Measurements from ENCODE around the gene ACOXL.

DNA sequence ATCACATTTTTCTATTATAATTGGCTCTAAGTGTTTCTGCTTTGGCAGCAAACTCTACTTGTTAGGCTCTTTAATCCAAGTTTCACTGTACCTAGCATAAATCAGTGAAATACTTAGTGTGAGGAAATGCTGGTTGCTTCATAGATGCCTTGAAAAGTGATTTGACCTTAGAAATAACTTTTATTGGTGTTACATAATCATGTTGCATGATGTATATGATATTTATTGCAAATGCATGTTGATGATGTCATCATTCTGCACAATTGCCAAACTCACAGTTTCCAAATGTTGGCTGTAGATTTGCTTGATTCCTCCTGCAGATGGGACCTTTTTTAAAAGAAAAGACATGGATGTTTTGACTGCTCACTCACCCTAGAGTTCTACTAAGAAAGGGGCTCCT is 250.8 kb downstream of the ACOXL start:
- TF ChIP-seq, protein P1, sequence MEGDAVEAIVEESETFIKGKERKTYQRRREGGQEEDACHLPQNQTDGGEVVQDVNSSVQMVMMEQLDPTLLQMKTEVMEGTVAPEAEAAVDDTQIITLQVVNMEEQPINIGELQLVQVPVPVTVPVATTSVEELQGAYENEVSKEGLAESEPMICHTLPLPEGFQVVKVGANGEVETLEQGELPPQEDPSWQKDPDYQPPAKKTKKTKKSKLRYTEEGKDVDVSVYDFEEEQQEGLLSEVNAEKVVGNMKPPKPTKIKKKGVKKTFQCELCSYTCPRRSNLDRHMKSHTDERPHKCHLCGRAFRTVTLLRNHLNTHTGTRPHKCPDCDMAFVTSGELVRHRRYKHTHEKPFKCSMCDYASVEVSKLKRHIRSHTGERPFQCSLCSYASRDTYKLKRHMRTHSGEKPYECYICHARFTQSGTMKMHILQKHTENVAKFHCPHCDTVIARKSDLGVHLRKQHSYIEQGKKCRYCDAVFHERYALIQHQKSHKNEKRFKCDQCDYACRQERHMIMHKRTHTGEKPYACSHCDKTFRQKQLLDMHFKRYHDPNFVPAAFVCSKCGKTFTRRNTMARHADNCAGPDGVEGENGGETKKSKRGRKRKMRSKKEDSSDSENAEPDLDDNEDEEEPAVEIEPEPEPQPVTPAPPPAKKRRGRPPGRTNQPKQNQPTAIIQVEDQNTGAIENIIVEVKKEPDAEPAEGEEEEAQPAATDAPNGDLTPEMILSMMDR (IDR thresholded peaks at IDR 0.05; ENCODE audit: low read length) = no peak
- TF ChIP-seq EZH2 (IDR thresholded peaks at IDR 0.05; ENCODE audit: borderline replicate concordance, low read length) = no peak
